HepG2 (cell line): ENCODE results near the gene PLCG2. TPM values are rescaled to one million over a fixed set of nuclear protein-coding genes. Genes with fewer than 3 reads are reported as not detected.

Experiments
- ARNTL ChIP-seq: sonication (generic); formaldehyde crosslinking; IDR thresholded peaks from 2 replicates; pipeline ENCODE4 v1.4.0; 2020; ENCODE audit warnings: mild to moderate bottlenecking, missing genetic modification reagents
- ELF1 ChIP-seq: sonication (generic); formaldehyde crosslinking; IDR thresholded peaks from 2 replicates; pipeline ENCODE4 v1.4.0; 2020; ENCODE audit warnings: missing genetic modification reagents
- JDP2 ChIP-seq: sonication (generic); formaldehyde crosslinking; IDR thresholded peaks from 2 replicates; pipeline ENCODE4 v1.8.1; 2022; ENCODE audit warnings: missing genetic modification reagents, borderline replicate concordance
- MIER2 ChIP-seq: IDR thresholded peaks from 2 replicates; pipeline ENCODE4 v1.6.1; 2016; ENCODE audit warnings: missing biosample characterization, missing genetic modification reagents
- PAWR ChIP-seq: sonication (generic); formaldehyde crosslinking; IDR thresholded peaks from 2 replicates; pipeline ENCODE4 v1.4.0; 2020; ENCODE audit warnings: missing genetic modification reagents, mild to moderate bottlenecking, borderline replicate concordance
- PHF8 ChIP-seq: sonication (generic); formaldehyde crosslinking; IDR thresholded peaks from 2 replicates; pipeline ENCODE4 v1.5.0; 2020; ENCODE audit warnings: missing genetic modification reagents
- POLR2AphosphoS2 ChIP-seq: IDR thresholded peaks from 2 replicates; pipeline ENCODE4 v1.6.1; 2011; ENCODE audit warnings: low read depth, low read length, improper control_type of control experiment
- RXRA ChIP-seq: sonication (generic); formaldehyde crosslinking; IDR thresholded peaks from 2 replicates; pipeline ENCODE4 v1.5.1; 2020; ENCODE audit warnings: missing genetic modification reagents
- SMAD1 ChIP-seq: sonication (generic); formaldehyde crosslinking; IDR thresholded peaks from 2 replicates; pipeline ENCODE4 v1.4.0; 2020; ENCODE audit warnings: missing genetic modification reagents, low read depth, mild to moderate bottlenecking, borderline replicate concordance
- SMAD3 ChIP-seq: sonication (generic); formaldehyde crosslinking; IDR thresholded peaks from 2 replicates; pipeline ENCODE4 v1.4.0; 2020; ENCODE audit warnings: missing genetic modification reagents
- SNAPC4 ChIP-seq: sonication (generic); formaldehyde crosslinking; IDR thresholded peaks from 2 replicates; pipeline ENCODE4 v1.4.0; 2020; ENCODE audit warnings: mild to moderate bottlenecking, missing genetic modification reagents
- ZBTB40 ChIP-seq, 2 experiments: fragments of 450-650 bp in 1 of 2; sonication (generic) in 1 of 2; formaldehyde crosslinking in 1 of 2; IDR thresholded peaks; 2 replicates each; pipeline versions ENCODE4 v1.6.1 to v1.8.0; 2016 to 2022; ENCODE audit warnings: antibody characterized with exemption in 1 of 2, mild to moderate bottlenecking in 1 of 2, missing genetic modification reagents in 1 of 2
- ZC3H4 ChIP-seq: sonication (generic); formaldehyde crosslinking; IDR thresholded peaks from 2 replicates; pipeline ENCODE4 v1.4.0; 2020; ENCODE audit warnings: missing genetic modification reagents, borderline replicate concordance
- ZNF430 ChIP-seq: sonication (generic); formaldehyde crosslinking; IDR thresholded peaks from 2 replicates; pipeline ENCODE4 v1.9.0; 2021; ENCODE audit warnings: mild to moderate bottlenecking, missing genetic modification reagents
- polyA plus RNA-seq, 8 experiments: library from polyadenylated mRNA; depleted of rRNA in 3 of 8; stranded (reverse) in 7 of 8; unstranded in 1 of 8; fragments of >200 nt; fragmentation: Illumina TruSeq in 4 of 8; extraction: Trizol in 4 of 8; gene quantifications; 2 replicates each; pipeline versions ENCODE4 v1.2.1 to v1.2.3, GENCODE V29; 2011 to 2016; ENCODE audit warnings: low read depth in 4 of 8, missing spikeins in 1 of 8, mixed read lengths in 1 of 8; ENCODE audit not compliant: insufficient read depth in 1 of 8
- total RNA-seq, 5 experiments: library from RNA; depleted of rRNA; stranded (reverse); fragments of >200 nt; fragmentation: Illumina TruSeq; extraction: Trizol; gene quantifications; 2 replicates each; pipeline ENCODE4 v1.2.3, GENCODE V29; 2016; ENCODE audit warnings: low read depth in 1 of 5

Gene PLCG2
- total and polyA plus RNA-seq, 2 of the 13 experiments (the other 11 are each of a cell fraction or from before 2014, with no cell fraction given), result 0.13 to 0.18 TPM

- TF ChIP-seq ZBTB40 (IDR thresholded peaks at IDR 0.05) (peak; percentile 55; the same call in 1 of the 2 replicates), ZBTB40 (CRISPR knock-in tag; IDR thresholded peaks at IDR 0.05) (no peak), JDP2 (CRISPR knock-in tag) (no peak), POLR2AphosphoS2 (no peak), ZC3H4 (CRISPR knock-in tag) (peak; percentile 76; the same call in 1 of the 2 replicates), ZNF430 (CRISPR knock-in tag) (0 out of 2 replicates have a peak, but pooled peaks have one; percentile 23), MIER2 (CRISPR knock-in tag) (peak; percentile 50; the same call in 1 of the 2 replicates), PHF8 (CRISPR knock-in tag) (peak; percentile 81), RXRA (peak; percentile 35; the same call in 1 of the 2 replicates), SNAPC4 (no peak), PAWR (no peak), SMAD3 (CRISPR knock-in tag) (no peak), ELF1 (CRISPR knock-in tag) (peak; percentile 84), SMAD1 (CRISPR knock-in tag) (peak; percentile 42; the same call in 1 of the 2 replicates), ARNTL (CRISPR knock-in tag) (peak; percentile 15; the same call in 1 of the 2 replicates)
Observed at GRCh38 chr16:81745704-81746558, 33.2 kb upstream of the PLCG2 start (continued).
